Esophagus squamous epithelium (tissue), 4 donors: ENCODE measurements around the gene RNF121.

ENCODE experiments used
- POLR2A ChIP-seq, 4 donors: fragments of 450-650 bp; IDR thresholded peaks; one replicate each; pipeline ENCODE4 v1.6.1; 2017; ENCODE audit warnings: antibody characterized with exemption in 4 of 4, mild to moderate bottlenecking in 4 of 4, moderate library complexity in 3 of 4
- TF ChIP-seq, protein P1 (sequence below), 6 experiments: fragments of 450-650 bp in 4 of 6; fragments of 200-600 bp in 2 of 6; sonication (generic) in 2 of 6; IDR thresholded peaks; one replicate each; pipeline ENCODE4 v1.5.1; 2016 to 2019; ENCODE audit warnings: antibody characterized with exemption in 6 of 6, mild to moderate bottlenecking in 4 of 6, moderate library complexity in 4 of 6

DNA sequence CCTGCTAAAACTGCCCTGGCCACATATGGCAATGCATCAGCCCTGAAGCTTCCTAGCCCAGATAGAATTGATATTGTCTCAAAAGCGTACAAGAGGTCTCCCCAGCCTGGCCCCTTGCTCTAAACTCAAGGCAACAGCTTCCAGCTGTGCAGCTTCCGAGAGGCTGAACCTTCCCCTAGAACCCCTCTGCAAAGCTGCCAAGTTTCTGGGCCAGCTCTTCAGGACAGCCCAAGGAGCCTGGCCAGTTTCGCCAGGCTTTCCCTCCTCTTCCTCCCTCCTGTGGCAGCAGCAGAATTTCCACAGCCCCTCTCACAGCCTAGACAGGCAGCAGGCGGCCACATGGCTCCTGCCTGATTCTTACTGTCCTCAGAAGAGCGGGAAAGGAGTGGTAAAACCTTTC lies 117.0 kb downstream of the RNF121 start:
- TF ChIP-seq POLR2A (IDR thresholded peaks at IDR 0.05) = no peak
- TF ChIP-seq, protein P1, sequence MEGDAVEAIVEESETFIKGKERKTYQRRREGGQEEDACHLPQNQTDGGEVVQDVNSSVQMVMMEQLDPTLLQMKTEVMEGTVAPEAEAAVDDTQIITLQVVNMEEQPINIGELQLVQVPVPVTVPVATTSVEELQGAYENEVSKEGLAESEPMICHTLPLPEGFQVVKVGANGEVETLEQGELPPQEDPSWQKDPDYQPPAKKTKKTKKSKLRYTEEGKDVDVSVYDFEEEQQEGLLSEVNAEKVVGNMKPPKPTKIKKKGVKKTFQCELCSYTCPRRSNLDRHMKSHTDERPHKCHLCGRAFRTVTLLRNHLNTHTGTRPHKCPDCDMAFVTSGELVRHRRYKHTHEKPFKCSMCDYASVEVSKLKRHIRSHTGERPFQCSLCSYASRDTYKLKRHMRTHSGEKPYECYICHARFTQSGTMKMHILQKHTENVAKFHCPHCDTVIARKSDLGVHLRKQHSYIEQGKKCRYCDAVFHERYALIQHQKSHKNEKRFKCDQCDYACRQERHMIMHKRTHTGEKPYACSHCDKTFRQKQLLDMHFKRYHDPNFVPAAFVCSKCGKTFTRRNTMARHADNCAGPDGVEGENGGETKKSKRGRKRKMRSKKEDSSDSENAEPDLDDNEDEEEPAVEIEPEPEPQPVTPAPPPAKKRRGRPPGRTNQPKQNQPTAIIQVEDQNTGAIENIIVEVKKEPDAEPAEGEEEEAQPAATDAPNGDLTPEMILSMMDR (IDR thresholded peaks at IDR 0.05) = no peak
